ENCODE data around the gene SNX6.

DNA sequence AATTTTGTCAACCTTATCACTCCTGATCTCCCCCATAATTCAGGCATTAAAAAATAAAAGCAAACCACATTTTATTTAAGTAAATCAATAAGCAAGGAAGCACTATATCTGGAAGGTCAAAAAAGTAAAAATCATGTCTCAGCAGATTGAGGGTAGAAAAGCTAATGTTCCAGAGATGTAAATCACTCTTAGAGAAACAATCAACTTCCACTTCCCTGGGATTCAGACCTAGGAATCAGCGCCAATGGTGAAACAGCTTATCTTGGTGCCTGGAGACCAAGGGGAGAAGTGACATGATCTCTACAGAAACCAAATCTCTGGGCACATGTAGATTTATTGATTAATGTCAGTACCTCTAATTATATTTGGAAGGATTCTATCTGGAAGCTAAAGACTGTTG is 10.9 kb upstream of the SNX6 start:
- TF ChIP-seq CTCF (IDR thresholded peaks at IDR 0.05 in 8 of 11, conservative IDR thresholded peaks at IDR 0.05 in 3 of 11) (no peak), POLR2A (IDR thresholded peaks at IDR 0.05) (no peak)
